Thyroid gland (tissue), 4 donors: ENCODE measurements around the gene AMPD2. TPM values are rescaled to one million over a fixed set of nuclear protein-coding genes. Genes with fewer than 3 reads are reported as not detected.
"Not testable (repeated sequence)": the region's sequence is repeated elsewhere in the genome, so short reads cannot be mapped to it uniquely, and the experiment has no call there.

ENCODE experiments used
- DNase-seq, 2 donors: peaks; one replicate each; pipeline ENCODE4 v3.0.0-alpha.2; 2019
- H3K27ac ChIP-seq, 3 donors: fragments of 200-600 bp; sonication (generic); 1 replicate in 2 of 3; 2 replicates in 1 of 3; pipeline ENCODE4 v1.5.1; 2016 to 2019; ENCODE audit warnings: mild to moderate bottlenecking in 1 of 3, moderate library complexity in 1 of 3
- H3K27me3 ChIP-seq: fragments of 200-600 bp; sonication (generic); one replicate; pipeline ENCODE4 v1.5.1; 2019
- H3K36me3 ChIP-seq, 2 donors: fragments of 200-600 bp; sonication (generic); one replicate each; pipeline ENCODE4 v1.5.1; 2016 to 2019
- H3K4me1 ChIP-seq, 2 donors: fragments of 200-600 bp; sonication (generic); one replicate each; pipeline ENCODE4 v1.5.1; 2017 to 2019
- H3K4me3 ChIP-seq, 3 donors: fragments of 200-600 bp; sonication (generic); replicated peaks in 1 of 3; 1 replicate in 2 of 3; 2 replicates in 1 of 3; pipeline ENCODE4 v1.5.1; 2016; ENCODE audit warnings: mild to moderate bottlenecking in 1 of 3
- H3K9me3 ChIP-seq: fragments of 200-600 bp; sonication (generic); one replicate; pipeline ENCODE4 v1.5.1; 2017
- CTCF ChIP-seq, 6 experiments: fragments of 200-600 bp in 3 of 6; fragments of 450-650 bp in 3 of 6; sonication (generic) in 3 of 6; IDR thresholded peaks; one replicate each; pipeline ENCODE4 v1.5.1; 2016 to 2019; ENCODE audit warnings: antibody characterized with exemption in 6 of 6, mild to moderate bottlenecking in 2 of 6, inconsistent platforms in 1 of 6, moderate library complexity in 1 of 6
- POLR2A ChIP-seq, 2 donors: fragments of 450-650 bp; IDR thresholded peaks; one replicate each; pipeline ENCODE4 v1.6.1; 2017; ENCODE audit warnings: antibody characterized with exemption in 2 of 2, mild to moderate bottlenecking in 2 of 2, moderate library complexity in 1 of 2
- WGBS, 2 donors: methylation state at CpG; one replicate each; pipeline ENCODE4 v1.1.5; 2017; 5-methylcytosine and 5-hydroxymethylcytosine counted together
- intact Hi-C: fragments of 100-400 bp; cut with DNase I; formaldehyde crosslinking; loops from one replicate; pipeline ENCODE4 v1.15.1; 2023
- total RNA-seq, 4 donors: library from RNA; depleted of rRNA; stranded (reverse); fragments of >200 nt; gene quantifications; one replicate each; pipeline ENCODE4 v1.2.3, GENCODE V29; 2016

The AMPD2 gene
- total RNA-seq, 4 donors from 2014 or later, result 31.2 to 74.8 (median 46.8) TPM

- intact Hi-C loops, result no loop called here
- no peak for DNase-seq
- TF ChIP-seq POLR2A (IDR thresholded peaks at IDR 0.05) (no peak), CTCF (IDR thresholded peaks at IDR 0.05) (no peak)
- 96 to 100% methylated on average over 4 of the region's 4 CpGs for WGBS, 2 donors
- Histone ChIP-seq H3K27me3 (no peaks in the 10 kb centered on the region), H3K4me1 (peaks cover 23 to 36% of the 10 kb centered on the region in 2 donors), H3K27ac (no peak overlapping the region), H3K4me3 (no peak overlapping the region), H3K9me3 (no peaks in the 10 kb centered on the region), H3K36me3 (no peaks in the 10 kb centered on the region)
Measured at GRCh38 chr1:109657395-109657794, 37.8 kb downstream of the AMPD2 start.

- no peaks in the 10 kb centered on the region for H3K36me3 ChIP-seq
- no peaks in the 10 kb centered on the region for H3K27me3 ChIP-seq
- H3K9me3 ChIP-seq, result no peaks in the 10 kb centered on the region
- intact Hi-C loops, result no loop called here
- H3K4me1 ChIP-seq, result peaks cover 23 to 36% of the 10 kb centered on the region in 2 donors
- TF ChIP-seq CTCF (IDR thresholded peaks at IDR 0.05) (no peak), POLR2A (IDR thresholded peaks at IDR 0.05) (no peak)
- H3K4me3 ChIP-seq, result no peak overlapping the region
- 77 to 86% methylated on average over 7 of the region's 7 CpGs for WGBS, 2 donors
- no peak for DNase-seq
- H3K27ac ChIP-seq, result peak overlapping the region in 1 of 3 donors; percentile 69
Measured at GRCh38 chr1:109657970-109658369, 38.3 kb downstream of the AMPD2 start.

- TF ChIP-seq CTCF (IDR thresholded peaks at IDR 0.05), result no peak
- TF ChIP-seq POLR2A (IDR thresholded peaks at IDR 0.05), result no peak
- Histone ChIP-seq H3K4me1 (peaks cover 23 to 36% of the 10 kb centered on the region in 2 donors), H3K36me3 (no peaks in the 10 kb centered on the region), H3K4me3 (no peak overlapping the region), H3K27me3 (no peaks in the 10 kb centered on the region), H3K27ac (peak overlapping the region in 1 of 3 donors; percentile 69), H3K9me3 (no peaks in the 10 kb centered on the region)
- DNase-seq, result no peak
- whole genome bisulfite sequencing, 2 donors, result 52 to 67% methylated on average over 3 of the region's 3 CpGs
- intact Hi-C loops, result no loop called here
Measured at GRCh38 chr1:109658533-109659042, 39.0 kb downstream of the AMPD2 start.

- intact Hi-C loops, result no loop called here
- Histone ChIP-seq H3K9me3 (no peaks in the 10 kb centered on the region), H3K27ac (peak overlapping the region; percentile 59 to 76 (median 69)), H3K36me3 (no peaks in the 10 kb centered on the region), H3K4me1 (peaks cover 23 to 36% of the 10 kb centered on the region in 2 donors), H3K4me3 (no peak overlapping the region), H3K27me3 (no peaks in the 10 kb centered on the region)
- DNase-seq, result no peak
- TF ChIP-seq POLR2A (IDR thresholded peaks at IDR 0.05) (no peak), CTCF (IDR thresholded peaks at IDR 0.05) (no peak)
- 57 to 67% methylated on average over 2 of the region's 2 CpGs for WGBS, 2 donors
Measured at GRCh38 chr1:109659145-109659544, 39.5 kb downstream of the AMPD2 start.

- Histone ChIP-seq H3K27me3 (no peaks in the 10 kb centered on the region), H3K9me3 (no peaks in the 10 kb centered on the region), H3K36me3 (no peaks in the 10 kb centered on the region), H3K4me3 (no peak overlapping the region), H3K27ac (peak overlapping the region; percentile 59 to 76 (median 69)), H3K4me1 (peaks cover 20 to 27% of the 10 kb centered on the region in 2 donors)
- intact Hi-C loops, result no loop called here
- DNase-seq, result peak; percentile 88 to 90
- no peak for TF ChIP-seq CTCF (IDR thresholded peaks at IDR 0.05)
- no peak for TF ChIP-seq POLR2A (IDR thresholded peaks at IDR 0.05)
- 34 to 36% methylated on average over 5 of the region's 5 CpGs for WGBS, 2 donors
Measured at GRCh38 chr1:109659997-109660690, 40.5 kb downstream of the AMPD2 start.

GRCh38 chr1:109660691-109661026, 41.0 kb downstream of the AMPD2 start:
- intact Hi-C loops, DNase-seq, H3K27me3 ChIP-seq, H3K4me3 ChIP-seq, H3K9me3 ChIP-seq, H3K36me3 ChIP-seq: not testable (repeated sequence)
- Histone ChIP-seq H3K4me1 (peaks cover 17 to 23% of the 10 kb centered on the region in 2 donors), H3K27ac (peak overlapping the region; percentile 54 to 76 (median 69))
- 41 to 42% methylated on average over 3 to 4 of the region's 4 CpGs for WGBS, 2 donors
